GM18909 (cell line): ENCODE data around the gene MYO9B.
"Not testable (repeated sequence)": the region's sequence is repeated elsewhere in the genome, so short reads cannot be mapped to it uniquely, and the experiment has no call there.

Experiments
- ATAC-seq: cut with Tn5 transposase; IDR thresholded peaks from one replicate; pipeline ENCODE4 v1.9.1; 2021; ENCODE audit warnings: mild to moderate bottlenecking; ENCODE audit not compliant: unreplicated experiment, poor library complexity

Gene MYO9B

DNA sequence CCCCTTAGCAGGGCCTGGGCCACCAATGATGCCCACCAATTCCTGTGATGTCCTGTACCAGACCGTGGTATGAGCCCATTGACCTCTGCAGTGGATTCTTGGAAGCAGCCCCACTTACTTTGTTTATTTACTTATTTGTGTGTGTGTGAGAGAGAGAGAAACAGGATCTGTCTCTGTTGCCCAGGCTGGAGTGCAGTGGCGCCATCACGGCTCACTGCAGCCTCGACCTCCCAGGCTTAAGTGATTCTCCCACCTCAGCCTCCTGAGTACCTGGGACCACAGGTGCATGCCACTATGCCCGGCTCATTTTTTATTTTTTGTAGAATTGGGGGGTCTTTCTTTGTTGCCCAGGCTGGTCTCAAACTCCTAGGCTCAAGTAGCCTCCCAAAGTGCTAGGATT lies 13.0 kb downstream of the MYO9B start:
- no peak for ATAC-seq

GRCh38 chr19:17090583-17090982 lies 15.0 kb downstream of the MYO9B start:
- ATAC-seq = no peak

GRCh38 chr19:17091758-17092333 lies 16.3 kb downstream of the MYO9B start:
- no peak for ATAC-seq

- ATAC-seq = no peak
Observed at GRCh38 chr19:17092696-17093095, 17.1 kb downstream of the MYO9B start.

- ATAC-seq = not testable (repeated sequence)
Observed at GRCh38 chr19:17094694-17095093, 19.1 kb downstream of the MYO9B start.

DNA sequence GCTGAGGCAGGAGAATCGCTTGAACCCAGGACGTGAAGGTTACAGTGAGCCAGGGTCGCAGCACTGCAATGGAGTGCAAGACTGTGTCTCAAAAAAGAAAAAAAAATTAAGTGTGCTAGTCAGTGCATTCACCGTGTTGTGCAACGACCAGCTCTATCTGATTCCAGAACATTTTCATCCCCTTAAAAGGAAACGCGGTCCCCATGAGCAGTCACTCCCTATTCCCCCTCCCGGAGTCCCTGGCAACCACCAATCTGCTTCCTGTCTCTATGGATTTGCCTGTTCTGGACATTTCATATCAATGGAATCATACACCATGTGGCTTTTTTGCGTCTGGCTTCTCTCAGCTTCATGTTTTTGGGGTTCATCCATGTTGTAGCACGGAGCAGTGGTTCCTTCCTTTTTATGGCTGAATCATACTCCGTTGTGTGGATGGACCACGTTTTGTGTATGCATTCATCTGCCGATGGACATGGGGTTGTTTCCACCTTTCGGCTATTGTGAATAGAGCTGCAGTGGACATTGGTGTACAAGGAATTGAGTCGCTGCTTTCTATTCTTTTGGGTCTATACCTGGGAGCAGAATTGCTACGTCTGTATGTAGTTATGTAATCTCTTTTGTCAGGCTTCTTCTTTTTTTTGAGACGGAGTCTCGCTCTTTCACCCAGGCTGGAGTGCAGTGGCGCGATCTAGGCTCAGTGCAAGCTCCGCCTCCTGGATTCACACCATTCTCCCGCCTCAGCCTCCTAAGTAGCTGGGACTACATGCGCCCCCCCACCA lies 19.8 kb downstream of the MYO9B start:
- no peak for ATAC-seq

DNA sequence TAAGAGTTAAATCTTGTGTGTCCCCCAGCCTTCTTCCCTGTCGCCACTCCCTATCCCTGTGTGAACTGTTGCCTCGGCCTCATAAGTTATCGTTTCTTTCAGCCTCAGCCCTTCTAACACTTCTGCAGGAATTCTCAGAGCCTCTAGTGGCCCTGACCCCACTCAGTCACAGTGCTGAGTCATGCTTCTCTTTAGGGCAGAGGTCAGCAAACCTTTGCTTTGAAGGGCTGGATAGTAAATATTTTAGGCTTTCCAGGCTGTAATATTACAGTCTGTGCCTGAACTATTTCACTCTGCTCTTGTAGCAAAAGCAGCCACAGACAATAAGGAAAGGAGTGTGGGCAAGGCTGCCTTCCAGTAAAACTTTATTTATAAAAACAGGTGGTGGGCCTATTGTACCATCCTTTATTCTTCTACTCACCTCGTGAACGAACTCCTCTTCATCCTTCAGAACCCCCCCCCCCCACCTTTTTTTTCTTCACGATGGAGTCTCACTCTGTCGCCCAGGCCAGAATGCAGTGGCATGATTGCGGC lies 22.1 kb downstream of the MYO9B start:
- ATAC-seq = no peak

- ATAC-seq = no peak
Observed at GRCh38 chr19:17098326-17098725, 22.7 kb downstream of the MYO9B start.

GRCh38 chr19:17101686-17102628 lies 26.4 kb downstream of the MYO9B start:
- no peak for ATAC-seq

- ATAC-seq = no peak
Observed at GRCh38 chr19:17103177-17103576, 27.6 kb downstream of the MYO9B start.

- ATAC-seq = no peak
Observed at GRCh38 chr19:17104679-17105078, 29.1 kb downstream of the MYO9B start.

DNA sequence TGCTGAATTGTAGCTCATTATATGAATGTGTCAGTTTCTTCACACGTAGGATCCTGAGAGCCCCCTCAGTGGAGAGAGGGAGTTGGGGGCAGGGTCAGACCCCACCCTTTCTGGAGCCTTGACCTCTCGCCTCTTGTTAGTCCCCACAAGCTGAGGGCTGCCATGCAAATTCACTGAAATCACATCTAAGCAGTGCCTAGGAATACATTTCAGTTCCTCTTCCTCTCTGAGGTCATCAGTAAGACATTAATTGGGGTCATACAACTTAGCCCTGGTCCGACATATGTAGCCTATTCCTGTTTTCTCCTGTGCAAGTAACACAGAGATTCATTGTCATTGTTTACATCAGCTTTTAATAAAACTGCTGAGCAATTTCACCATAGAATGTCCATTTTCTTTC lies 30.0 kb downstream of the MYO9B start:
- ATAC-seq = no peak

- not testable (repeated sequence) for ATAC-seq
Observed at GRCh38 chr19:17106964-17107363, 31.4 kb downstream of the MYO9B start.

GRCh38 chr19:17107546-17108452 lies 32.2 kb downstream of the MYO9B start:
- no peak for ATAC-seq

GRCh38 chr19:17108453-17108784 lies 32.8 kb downstream of the MYO9B start:
- no peak for ATAC-seq

DNA sequence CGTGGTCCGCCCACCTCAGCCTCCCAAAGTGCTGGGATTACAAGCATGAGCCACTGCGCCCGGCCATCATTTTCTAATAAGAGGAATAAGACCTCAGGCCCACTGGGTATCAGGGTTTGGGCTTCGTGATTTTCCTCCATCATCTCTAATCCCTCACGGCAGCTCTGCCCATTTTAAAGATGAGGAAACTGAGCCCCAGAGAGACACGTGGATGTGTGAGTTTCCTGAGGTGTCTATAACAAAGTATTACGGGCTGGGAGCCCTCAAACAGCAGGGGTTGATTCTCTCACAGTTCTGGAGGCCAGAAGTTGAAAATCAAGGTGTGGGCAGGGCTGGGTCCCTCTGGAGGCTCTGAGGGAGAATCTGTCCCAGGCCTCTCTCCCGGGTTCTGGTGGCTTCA lies 33.7 kb downstream of the MYO9B start:
- ATAC-seq = no peak

DNA sequence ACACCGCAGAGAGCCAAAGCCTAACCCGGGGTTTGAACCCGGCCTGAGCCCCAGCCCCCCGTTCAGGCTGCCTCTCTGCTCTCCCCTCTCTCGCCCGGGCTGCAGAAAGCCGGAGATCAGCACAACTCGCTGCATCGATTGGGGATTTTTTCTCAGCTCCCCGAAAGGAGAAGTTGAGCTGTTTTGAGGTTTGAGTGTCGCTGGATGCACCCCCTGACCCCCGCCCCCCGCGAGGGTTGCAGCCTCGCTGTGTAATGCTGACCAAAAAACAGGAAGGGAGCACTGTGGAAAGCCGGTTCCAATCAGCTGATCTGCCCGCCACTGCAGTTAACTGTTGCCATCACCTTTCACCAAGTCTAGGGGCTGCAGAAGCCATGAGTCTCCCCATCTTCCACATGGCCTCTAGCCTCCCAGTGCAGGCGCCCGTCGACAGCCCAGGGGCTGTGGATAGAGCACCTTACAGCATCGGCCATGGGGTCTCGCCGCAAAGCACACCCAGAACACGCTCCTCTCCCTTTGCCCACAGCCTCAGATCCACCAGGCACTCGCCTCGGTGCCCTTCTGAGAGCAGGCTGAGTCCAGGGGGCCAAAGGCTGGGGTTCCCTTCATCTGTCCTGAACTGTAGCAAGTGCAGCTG lies 34.5 kb downstream of the MYO9B start:
- ATAC-seq = peak; percentile 63

- ATAC-seq = no peak
Observed at GRCh38 chr19:17110599-17110966, 35.0 kb downstream of the MYO9B start.

- ATAC-seq = no peak
Observed at GRCh38 chr19:17111766-17112165, 36.2 kb downstream of the MYO9B start.
